ENCODE data around the gene MAPK11.

MAPK11 gene

GRCh38 chr22:50224071-50224470 lies 46.1 kb downstream of the MAPK11 start:
- no peak for DNase-seq (ENCODE audit: low spot score)

GRCh38 chr22:50222508-50222907 lies 47.7 kb downstream of the MAPK11 start:
- DNase-seq (ENCODE audit: low spot score), result no peak

- no peak for DNase-seq (ENCODE audit: low spot score)
These were observed 48.5 kb downstream of the MAPK11 start for GRCh38 chr22:50221410-50222300.

GRCh38 chr22:50220603-50221409 lies 49.4 kb downstream of the MAPK11 start:
- no peak for DNase-seq (ENCODE audit: low spot score)

- no peak for DNase-seq (ENCODE audit: low spot score)
These were observed 50.2 kb downstream of the MAPK11 start for GRCh38 chr22:50219800-50220602.

GRCh38 chr22:50218996-50219727 lies 51.0 kb downstream of the MAPK11 start:
- DNase-seq (ENCODE audit: low spot score), result no peak

GRCh38 chr22:50218153-50218995 lies 51.8 kb downstream of the MAPK11 start:
- DNase-seq (ENCODE audit: low spot score), result no peak

GRCh38 chr22:50217543-50218152 lies 52.5 kb downstream of the MAPK11 start:
- DNase-seq (ENCODE audit: low spot score), result no peak

GRCh38 chr22:50216684-50217520 lies 53.3 kb downstream of the MAPK11 start:
- no peak for DNase-seq (ENCODE audit: low spot score)

GRCh38 chr22:50216055-50216683 lies 54.0 kb downstream of the MAPK11 start:
- DNase-seq (ENCODE audit: low spot score), result no peak

GRCh38 chr22:50215297-50216054 lies 54.7 kb downstream of the MAPK11 start:
- no peak for DNase-seq (ENCODE audit: low spot score)
